ENCODE data around the gene ZNF90.
"Not testable (repeated sequence)": the region's sequence is repeated elsewhere in the genome, so short reads cannot be mapped to it uniquely, and the experiment has no call there.

Gene ZNF90

GRCh38 chr19:20124879-20125278 lies 47.1 kb downstream of the ZNF90 start:
- no peak for DNase-seq (ENCODE audit: low spot score)
- TF ChIP-seq CTCF (IDR thresholded peaks at IDR 0.05; ENCODE audit: extremely low read depth, missing control alignments): no peak

GRCh38 chr19:20132933-20133332 lies 55.1 kb downstream of the ZNF90 start:
- DNase-seq (ENCODE audit: low spot score): not testable (repeated sequence)

- DNase-seq (ENCODE audit: low spot score): not testable (repeated sequence)
Measured at GRCh38 chr19:20137714-20138113, 59.9 kb downstream of the ZNF90 start.

GRCh38 chr19:20151617-20152145 lies 73.9 kb downstream of the ZNF90 start:
- TF ChIP-seq CTCF (IDR thresholded peaks at IDR 0.05; ENCODE audit: extremely low read depth, missing control alignments): no peak

GRCh38 chr19:20152506-20152905 lies 74.7 kb downstream of the ZNF90 start:
- not testable (repeated sequence) for DNase-seq (ENCODE audit: low spot score)

More at GRCh38 chr19:20151617-20152145, 73.9 kb downstream of the ZNF90 start:
- DNase-seq (ENCODE audit: low spot score): no peak

- DNase-seq (ENCODE audit: low spot score): no peak
- no peak for TF ChIP-seq CTCF (IDR thresholded peaks at IDR 0.05; ENCODE audit: extremely low read depth, missing control alignments)
Measured at GRCh38 chr19:20153281-20153680, 75.5 kb downstream of the ZNF90 start.

GRCh38 chr19:20154636-20155035 lies 76.8 kb downstream of the ZNF90 start:
- no peak for DNase-seq (ENCODE audit: low spot score)
- TF ChIP-seq CTCF (IDR thresholded peaks at IDR 0.05; ENCODE audit: extremely low read depth, missing control alignments): no peak

- no peak for TF ChIP-seq CTCF (IDR thresholded peaks at IDR 0.05; ENCODE audit: extremely low read depth, missing control alignments)
- DNase-seq (ENCODE audit: low spot score): no peak
Measured at GRCh38 chr19:20162821-20163220, 85.0 kb downstream of the ZNF90 start.

GRCh38 chr19:20164456-20164855 lies 86.7 kb downstream of the ZNF90 start:
- TF ChIP-seq CTCF (IDR thresholded peaks at IDR 0.05; ENCODE audit: extremely low read depth, missing control alignments): no peak
- DNase-seq (ENCODE audit: low spot score): no peak

All from GM20000 (cell line).